Measurements from ENCODE around the gene LAP3. TPM values are rescaled to one million over a fixed set of nuclear protein-coding genes. Genes with fewer than 3 reads are reported as not detected.

Gene LAP3
- total RNA-seq, 1 experiment from 2014 or later: 65.1 TPM

- ATAC-seq (peak; percentile 48; the same call in 1 of the 2 replicates), DNase-seq (peak; percentile 30)
- ChIA-PET POLR2A (ENCODE audit: unreplicated experiment) (no interaction called here), CTCF (no interaction called here)
- Histone ChIP-seq H3K27me3 (ENCODE audit: low read length) (no peaks in the 10 kb centered on the region), H3K4me1 (ENCODE audit: insufficient read depth, low read length) (0 out of 2 replicates have a peak, but pooled peaks cover 7% of the 10 kb centered on the region), H3K79me2 (ENCODE audit: low read length) (no peaks in the 10 kb centered on the region), H3K9ac (ENCODE audit: low read length) (no peak overlapping the region), H3K27ac (ENCODE audit: low read length) (no peak overlapping the region), H3K9me3 (ENCODE audit: low read length) (no peaks in the 10 kb centered on the region), H3K36me3 (ENCODE audit: low read depth, low read length) (no peaks in the 10 kb centered on the region), H3F3A (ENCODE audit: low read length, unreplicated experiment) (no peaks in the 10 kb centered on the region), H4K20me1 (ENCODE audit: low read length) (no peaks in the 10 kb centered on the region), H2AFZ (ENCODE audit: low read length) (no peak overlapping the region), H3K9me2 (replicated peaks; ENCODE audit: low read length) (no peaks in the 10 kb centered on the region), H3K4me3 (ENCODE audit: low read length) (no peak overlapping the region), H3K4me2 (ENCODE audit: low read length) (no peak overlapping the region)
- no TSS peak for BruUV-seq (replicated peaks)
- no peak for TF ChIP-seq EZH2 (IDR thresholded peaks at IDR 0.05; ENCODE audit: low read length, unreplicated experiment)
- TF ChIP-seq, protein P1, sequence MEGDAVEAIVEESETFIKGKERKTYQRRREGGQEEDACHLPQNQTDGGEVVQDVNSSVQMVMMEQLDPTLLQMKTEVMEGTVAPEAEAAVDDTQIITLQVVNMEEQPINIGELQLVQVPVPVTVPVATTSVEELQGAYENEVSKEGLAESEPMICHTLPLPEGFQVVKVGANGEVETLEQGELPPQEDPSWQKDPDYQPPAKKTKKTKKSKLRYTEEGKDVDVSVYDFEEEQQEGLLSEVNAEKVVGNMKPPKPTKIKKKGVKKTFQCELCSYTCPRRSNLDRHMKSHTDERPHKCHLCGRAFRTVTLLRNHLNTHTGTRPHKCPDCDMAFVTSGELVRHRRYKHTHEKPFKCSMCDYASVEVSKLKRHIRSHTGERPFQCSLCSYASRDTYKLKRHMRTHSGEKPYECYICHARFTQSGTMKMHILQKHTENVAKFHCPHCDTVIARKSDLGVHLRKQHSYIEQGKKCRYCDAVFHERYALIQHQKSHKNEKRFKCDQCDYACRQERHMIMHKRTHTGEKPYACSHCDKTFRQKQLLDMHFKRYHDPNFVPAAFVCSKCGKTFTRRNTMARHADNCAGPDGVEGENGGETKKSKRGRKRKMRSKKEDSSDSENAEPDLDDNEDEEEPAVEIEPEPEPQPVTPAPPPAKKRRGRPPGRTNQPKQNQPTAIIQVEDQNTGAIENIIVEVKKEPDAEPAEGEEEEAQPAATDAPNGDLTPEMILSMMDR (conservative IDR thresholded peaks at IDR 0.05; ENCODE audit: low read depth, low read length): no peak
- TF ChIP-seq EZH2phosphoT487 (IDR thresholded peaks at IDR 0.05; ENCODE audit: borderline replicate concordance, low read length): no peak
- intact Hi-C loops (cut with micrococcal nuclease): no loop called here
Observed at GRCh38 chr4:17561195-17561909, 15.6 kb upstream of the LAP3 start.

GRCh38 chr4:17562157-17562556 lies 14.8 kb upstream of the LAP3 start:
- ChIA-PET POLR2A (ENCODE audit: unreplicated experiment) (no interaction called here), CTCF (no interaction called here)
- Histone ChIP-seq H3K4me2 (ENCODE audit: low read length) (no peak overlapping the region), H3K4me1 (ENCODE audit: insufficient read depth, low read length) (0 out of 2 replicates have a peak, but pooled peaks cover 7% of the 10 kb centered on the region), H3K4me3 (ENCODE audit: low read length) (no peak overlapping the region), H3K27ac (ENCODE audit: low read length) (no peak overlapping the region), H3K9me3 (ENCODE audit: low read length) (no peaks in the 10 kb centered on the region), H3K9me2 (replicated peaks; ENCODE audit: low read length) (no peaks in the 10 kb centered on the region), H2AFZ (ENCODE audit: low read length) (no peak overlapping the region), H3K27me3 (ENCODE audit: low read length) (no peaks in the 10 kb centered on the region), H3F3A (ENCODE audit: low read length, unreplicated experiment) (no peaks in the 10 kb centered on the region), H3K79me2 (ENCODE audit: low read length) (no peaks in the 10 kb centered on the region), H3K9ac (ENCODE audit: low read length) (no peak overlapping the region), H4K20me1 (ENCODE audit: low read length) (no peaks in the 10 kb centered on the region), H3K36me3 (ENCODE audit: low read depth, low read length) (no peaks in the 10 kb centered on the region)
- intact Hi-C loops (cut with micrococcal nuclease): no loop called here
- DNase-seq (peak; percentile 8), ATAC-seq (no peak)
- TF ChIP-seq EZH2phosphoT487 (IDR thresholded peaks at IDR 0.05; ENCODE audit: borderline replicate concordance, low read length): no peak
- TF ChIP-seq, protein P1 (conservative IDR thresholded peaks at IDR 0.05; ENCODE audit: low read depth, low read length): 0 out of 2 replicates have a peak, but pooled peaks have one; percentile 21
- no peak for TF ChIP-seq EZH2 (IDR thresholded peaks at IDR 0.05; ENCODE audit: low read length, unreplicated experiment)
- BruUV-seq (replicated peaks): no TSS peak

- no peak overlapping the region for H2AFZ ChIP-seq (ENCODE audit: low read length)
- CTCF ChIA-PET: no interaction called here
- TF ChIP-seq EZH2 (IDR thresholded peaks at IDR 0.05; ENCODE audit: low read length, unreplicated experiment): no peak
- TF ChIP-seq, protein P1 (conservative IDR thresholded peaks at IDR 0.05; ENCODE audit: low read depth, low read length): no peak
- TF ChIP-seq EZH2phosphoT487 (IDR thresholded peaks at IDR 0.05; ENCODE audit: borderline replicate concordance, low read length): no peak
- ATAC-seq (no peak), DNase-seq (no peak)
- no peak overlapping the region for H3K27ac ChIP-seq (ENCODE audit: low read length)
- no peak overlapping the region for H3K9ac ChIP-seq (ENCODE audit: low read length)
- no peak overlapping the region for H3K4me2 ChIP-seq (ENCODE audit: low read length)
- H3K79me2 ChIP-seq (ENCODE audit: low read length): no peaks in the 10 kb centered on the region
- no peaks in the 10 kb centered on the region for H4K20me1 ChIP-seq (ENCODE audit: low read length)
- no TSS peak for BruUV-seq (replicated peaks)
- H3K4me3 ChIP-seq (ENCODE audit: low read length): no peak overlapping the region
- H3K36me3 ChIP-seq (ENCODE audit: low read depth, low read length): no peaks in the 10 kb centered on the region
- intact Hi-C loops (cut with micrococcal nuclease): no loop called here
- no peaks in the 10 kb centered on the region for H3K9me2 ChIP-seq (replicated peaks; ENCODE audit: low read length)
- no peaks in the 10 kb centered on the region for H3F3A ChIP-seq (ENCODE audit: low read length, unreplicated experiment)
- POLR2A ChIA-PET (ENCODE audit: unreplicated experiment): no interaction called here
- no peaks in the 10 kb centered on the region for H3K4me1 ChIP-seq (ENCODE audit: insufficient read depth, low read length)
- H3K27me3 ChIP-seq (ENCODE audit: low read length): no peaks in the 10 kb centered on the region
- no peaks in the 10 kb centered on the region for H3K9me3 ChIP-seq (ENCODE audit: low read length)
Observed at GRCh38 chr4:17565846-17566245, 11.2 kb upstream of the LAP3 start.
